HG02588 (cell line): ENCODE data around the gene CXCL17.

Experiments
- ATAC-seq: cut with Tn5 transposase; IDR thresholded peaks from one replicate; pipeline ENCODE4 v1.9.1; 2021; ENCODE audit warnings: mild to moderate bottlenecking, moderate library complexity; ENCODE audit not compliant: unreplicated experiment

CXCL17 gene

GRCh38 chr19:42424712-42425131 lies 18.0 kb downstream of the CXCL17 start:
- ATAC-seq, result no peak

GRCh38 chr19:42424345-42424707 lies 18.4 kb downstream of the CXCL17 start:
- no peak for ATAC-seq

- ATAC-seq, result peak; percentile 88
Observed at GRCh38 chr19:42423462-42424344, 19.0 kb downstream of the CXCL17 start.

GRCh38 chr19:42422901-42423461 lies 19.8 kb downstream of the CXCL17 start:
- ATAC-seq, result peak; percentile 26

GRCh38 chr19:42422092-42422900 lies 20.4 kb downstream of the CXCL17 start:
- no peak for ATAC-seq

GRCh38 chr19:42421591-42422031 lies 21.1 kb downstream of the CXCL17 start:
- no peak for ATAC-seq

- ATAC-seq, result no peak
Observed at GRCh38 chr19:42421101-42421500, 21.6 kb downstream of the CXCL17 start.

- no peak for ATAC-seq
Observed at GRCh38 chr19:42420055-42420544, 22.6 kb downstream of the CXCL17 start.

GRCh38 chr19:42419309-42419708 lies 23.4 kb downstream of the CXCL17 start:
- no peak for ATAC-seq

GRCh38 chr19:42412661-42413076 lies 30.1 kb downstream of the CXCL17 start:
- no peak for ATAC-seq

- ATAC-seq, result no peak
Observed at GRCh38 chr19:42412227-42412626, 30.5 kb downstream of the CXCL17 start.

- ATAC-seq, result no peak
Observed at GRCh38 chr19:42411581-42412178, 31.1 kb downstream of the CXCL17 start.

- no peak for ATAC-seq
Observed at GRCh38 chr19:42410371-42410770, 32.4 kb downstream of the CXCL17 start.

- no peak for ATAC-seq
Observed at GRCh38 chr19:42409477-42409876, 33.3 kb downstream of the CXCL17 start.

GRCh38 chr19:42407816-42408175 lies 35.0 kb downstream of the CXCL17 start:
- ATAC-seq, result no peak

- no peak for ATAC-seq
Observed at GRCh38 chr19:42407085-42407815, 35.5 kb downstream of the CXCL17 start.

GRCh38 chr19:42406111-42406510 lies 36.6 kb downstream of the CXCL17 start:
- ATAC-seq, result no peak

- no peak for ATAC-seq
Observed at GRCh38 chr19:42403586-42403985, 39.2 kb downstream of the CXCL17 start.

GRCh38 chr19:42402376-42403116 lies 40.2 kb downstream of the CXCL17 start:
- ATAC-seq, result no peak
